Stimulated activated CD4-positive, alpha-beta T cell treated with anti-CD3 and anti-CD28 coated beads, Interleukin-12 subunit alpha, Interleukin-12 subunit beta, amount 100 ng/mL, for 4 hours (primary cell): Measurements from ENCODE around the gene ADAM23.

ENCODE experiments used
- DNase-seq: peaks from one replicate; pipeline ENCODE4 v3.0.0-alpha.2; 2020

The ADAM23 gene

DNA sequence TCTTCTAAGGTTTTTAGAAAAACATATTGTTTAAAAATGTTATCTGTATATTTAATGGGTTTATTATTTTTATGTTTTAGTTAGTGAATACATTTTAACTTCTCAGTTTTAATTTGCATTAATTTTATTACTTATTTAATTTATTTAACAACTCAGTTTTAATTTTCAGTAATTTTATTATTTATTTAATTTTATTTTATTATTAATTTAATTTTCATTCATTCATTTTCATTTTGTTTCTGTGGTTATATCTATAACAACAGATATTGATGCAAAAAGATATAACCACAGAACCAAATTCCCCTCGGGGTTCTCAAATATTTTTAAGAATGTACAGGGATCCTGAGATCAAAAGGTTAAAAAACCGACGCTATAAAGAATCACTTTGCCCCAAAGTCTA lies 221.9 kb downstream of the ADAM23 start:
- DNase-seq = no peak
